GM12874 (cell line): ENCODE measurements around the gene BPIFB4.

Experiments
- TF ChIP-seq, protein P1 (sequence below): IDR thresholded peaks from 2 replicates; pipeline ENCODE4 v1.5.1; 2011; ENCODE audit warnings: low read depth, mild to moderate bottlenecking, control low read depth, low read length, moderate library complexity; ENCODE audit not compliant: insufficient read depth

BPIFB4 gene

DNA sequence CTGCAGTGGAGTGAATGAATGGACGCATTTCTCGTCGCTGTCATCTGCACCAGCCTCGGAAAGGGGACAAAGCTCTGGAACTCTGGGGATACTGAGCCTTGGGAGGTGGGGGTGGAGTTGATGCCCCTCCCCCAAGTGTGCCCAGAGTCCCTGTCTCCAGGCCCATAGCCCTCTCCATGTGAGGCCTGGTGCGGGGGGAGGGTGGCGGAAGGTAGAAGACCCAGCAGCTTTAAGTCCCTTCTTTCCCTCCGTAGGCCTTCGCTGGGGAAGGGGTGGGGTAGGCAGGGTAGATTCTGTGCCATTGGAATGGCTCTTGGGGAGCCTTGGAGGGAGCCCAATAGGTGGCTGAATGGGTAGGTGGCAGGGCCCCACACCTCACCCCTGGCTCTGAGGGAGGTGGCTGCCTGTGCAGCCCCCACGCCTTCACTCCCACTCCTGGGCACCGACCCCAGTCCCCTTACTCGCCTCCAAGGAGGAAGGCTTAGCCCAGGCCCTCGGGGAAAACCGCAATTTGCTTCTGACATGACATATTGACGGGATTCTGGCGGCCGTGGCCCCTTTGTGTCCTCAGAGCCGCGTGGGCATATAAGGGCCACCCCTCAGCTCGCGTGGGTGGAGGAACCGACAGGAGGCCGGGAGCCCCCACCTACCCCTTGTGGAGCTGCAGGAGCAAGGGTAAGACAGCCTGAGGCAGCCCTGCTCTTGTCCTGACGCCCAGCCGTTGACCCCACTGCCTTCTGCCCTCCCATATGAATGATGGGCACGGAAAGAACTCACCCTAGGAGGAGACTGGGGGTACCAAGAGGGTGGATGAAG is 25.9 kb upstream of the BPIFB4 start, which contains the start of gene BPIFB3:
BPIFB3 (plus strand) TSS at position 613 of the 816 bp plus-strand sequence. CDS start 1,533 bp downstream, outside the sequence.
- TF ChIP-seq, protein P1, sequence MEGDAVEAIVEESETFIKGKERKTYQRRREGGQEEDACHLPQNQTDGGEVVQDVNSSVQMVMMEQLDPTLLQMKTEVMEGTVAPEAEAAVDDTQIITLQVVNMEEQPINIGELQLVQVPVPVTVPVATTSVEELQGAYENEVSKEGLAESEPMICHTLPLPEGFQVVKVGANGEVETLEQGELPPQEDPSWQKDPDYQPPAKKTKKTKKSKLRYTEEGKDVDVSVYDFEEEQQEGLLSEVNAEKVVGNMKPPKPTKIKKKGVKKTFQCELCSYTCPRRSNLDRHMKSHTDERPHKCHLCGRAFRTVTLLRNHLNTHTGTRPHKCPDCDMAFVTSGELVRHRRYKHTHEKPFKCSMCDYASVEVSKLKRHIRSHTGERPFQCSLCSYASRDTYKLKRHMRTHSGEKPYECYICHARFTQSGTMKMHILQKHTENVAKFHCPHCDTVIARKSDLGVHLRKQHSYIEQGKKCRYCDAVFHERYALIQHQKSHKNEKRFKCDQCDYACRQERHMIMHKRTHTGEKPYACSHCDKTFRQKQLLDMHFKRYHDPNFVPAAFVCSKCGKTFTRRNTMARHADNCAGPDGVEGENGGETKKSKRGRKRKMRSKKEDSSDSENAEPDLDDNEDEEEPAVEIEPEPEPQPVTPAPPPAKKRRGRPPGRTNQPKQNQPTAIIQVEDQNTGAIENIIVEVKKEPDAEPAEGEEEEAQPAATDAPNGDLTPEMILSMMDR = no peak

DNA sequence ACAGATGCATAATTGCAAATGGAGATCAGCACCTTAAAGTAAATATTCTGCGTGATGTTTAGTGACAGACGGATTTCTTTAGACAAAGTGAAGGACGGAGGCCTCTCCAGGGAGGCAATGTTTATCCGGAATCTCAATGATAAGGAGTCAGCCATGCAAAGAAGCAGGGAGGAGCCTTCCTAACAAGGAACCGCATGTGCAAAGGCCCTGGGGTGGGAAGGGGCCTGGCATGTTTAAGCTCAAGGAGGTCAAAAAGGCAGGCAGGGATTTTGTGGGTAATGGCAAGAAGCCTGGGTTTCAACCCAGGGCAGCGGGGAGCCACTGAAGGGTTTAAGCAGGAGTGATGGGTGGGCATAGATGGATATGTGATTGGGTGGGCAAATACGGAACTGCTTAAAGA is 25.1 kb upstream of the BPIFB4 start:
- TF ChIP-seq, protein P1 = no peak

DNA sequence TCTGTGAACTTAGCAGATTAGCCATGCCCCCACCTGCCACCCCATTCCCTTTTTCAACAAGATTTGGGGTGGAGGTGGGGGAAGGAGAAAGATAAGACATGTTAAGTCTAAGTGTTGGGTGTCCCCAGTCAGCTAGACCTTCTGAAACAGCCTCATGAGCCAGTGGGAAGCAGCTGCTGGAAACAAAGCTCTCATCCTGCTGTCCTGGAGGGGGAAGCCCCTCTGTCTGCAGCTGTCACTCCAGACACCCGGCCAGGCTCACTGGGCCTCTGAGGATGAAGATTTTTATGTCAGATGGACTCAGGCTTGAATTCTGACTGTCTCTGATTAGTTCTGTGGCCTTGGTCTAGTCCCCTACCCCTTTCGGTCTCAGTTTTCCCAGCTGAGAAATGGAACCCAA is 24.7 kb upstream of the BPIFB4 start:
- TF ChIP-seq, protein P1 = no peak

DNA sequence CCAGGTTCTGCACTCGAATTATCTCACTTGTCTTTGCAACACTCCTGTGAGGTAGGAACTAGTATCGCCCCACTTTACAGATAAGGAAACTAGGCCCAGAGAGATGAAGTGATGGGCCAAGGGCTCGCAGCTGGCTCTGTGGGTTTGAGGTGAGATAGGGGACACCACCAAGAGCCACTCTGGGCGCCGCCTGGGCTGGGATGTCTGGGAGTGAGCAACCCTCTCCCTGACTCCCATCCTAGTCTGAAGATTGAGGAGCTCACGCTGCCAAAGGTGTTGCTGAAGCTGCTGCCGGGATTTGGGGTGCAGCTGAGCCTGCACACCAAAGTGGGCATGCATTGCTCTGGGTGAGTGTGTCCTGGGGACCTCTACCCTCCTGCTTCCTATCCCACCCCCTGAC is 20.3 kb upstream of the BPIFB4 start:
- TF ChIP-seq, protein P1 = no peak

DNA sequence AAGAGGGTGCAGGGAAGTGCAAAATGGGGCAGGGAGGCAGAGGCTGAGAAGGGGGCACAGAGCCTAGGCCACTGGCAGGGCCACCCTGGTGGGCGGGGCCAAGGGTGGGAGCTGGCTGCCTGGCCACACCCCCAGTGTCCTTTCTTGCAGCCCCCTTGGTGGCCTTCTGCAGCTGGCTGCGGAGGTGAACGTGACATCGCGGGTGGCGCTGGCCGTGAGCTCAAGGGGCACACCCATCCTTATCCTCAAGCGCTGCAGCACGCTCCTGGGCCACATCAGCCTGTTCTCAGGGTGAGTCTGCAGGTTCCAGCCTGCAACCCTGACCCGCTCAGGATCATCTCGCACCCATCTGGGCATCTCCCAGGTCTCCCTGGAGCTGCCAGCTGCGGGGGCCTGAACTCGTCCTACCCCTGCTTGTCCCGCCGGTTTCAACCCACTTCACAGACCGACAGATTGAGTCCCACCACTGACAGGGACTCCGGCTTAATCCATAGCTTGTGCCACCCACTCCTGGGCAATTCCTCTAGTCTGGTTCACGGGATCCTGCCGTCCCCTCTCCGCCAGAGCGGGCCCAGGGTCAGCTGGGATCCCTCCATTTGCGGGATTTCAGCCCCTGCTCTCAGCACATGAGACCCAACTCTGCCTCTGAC is 19.6 kb upstream of the BPIFB4 start:
- TF ChIP-seq, protein P1 = no peak

DNA sequence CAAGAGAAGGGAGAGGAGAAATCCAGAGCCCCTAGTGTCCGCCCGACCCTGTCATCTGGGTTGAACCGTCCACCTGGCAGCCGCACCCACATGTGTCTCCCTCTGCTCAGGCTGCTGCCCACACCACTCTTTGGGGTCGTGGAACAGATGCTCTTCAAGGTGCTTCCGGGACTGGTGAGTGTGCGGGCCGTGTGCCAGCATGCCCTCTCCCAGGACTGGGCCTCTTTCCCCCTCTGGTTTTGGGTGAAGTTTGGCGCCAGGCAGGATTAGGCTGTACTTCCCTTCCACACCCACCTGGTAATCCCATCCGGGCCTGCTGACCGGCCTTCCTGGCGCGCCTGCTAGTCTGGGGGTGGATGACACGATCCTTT is 17.8 kb upstream of the BPIFB4 start:
- TF ChIP-seq, protein P1 = no peak

DNA sequence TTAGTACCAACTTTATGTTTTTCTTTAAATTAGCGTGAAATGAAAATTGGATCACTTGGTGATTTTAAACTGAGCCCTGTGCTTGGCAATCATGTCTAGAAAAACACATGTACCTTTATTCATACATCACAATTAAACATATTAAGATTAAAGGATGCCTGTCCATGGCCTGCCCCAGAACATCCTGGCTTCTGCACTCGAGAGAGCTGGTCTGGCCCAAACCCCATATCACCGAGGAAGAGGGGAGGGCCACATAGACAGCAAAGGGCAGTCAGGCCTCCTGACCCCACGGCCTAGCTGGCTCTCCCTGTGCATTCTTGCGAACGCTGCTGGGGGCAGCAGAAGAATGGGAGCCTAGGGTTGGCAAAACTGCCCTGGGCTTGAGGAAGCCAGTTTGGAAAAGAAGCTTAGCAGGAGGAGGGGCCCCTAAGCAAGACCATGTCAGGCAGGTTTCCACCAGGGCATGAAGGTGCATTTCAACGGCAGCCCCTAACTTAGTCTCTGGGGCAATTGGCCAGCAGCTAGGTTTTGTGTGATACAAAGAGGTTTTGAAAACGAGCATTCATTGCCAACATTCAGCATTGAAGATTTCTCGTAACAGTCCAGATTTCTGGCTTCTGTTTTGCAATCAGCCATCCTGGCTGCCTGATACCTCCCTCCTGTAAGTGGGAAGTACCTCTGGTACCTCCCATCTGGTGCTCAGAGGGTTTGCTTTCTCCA is 17.2 kb upstream of the BPIFB4 start:
- TF ChIP-seq, protein P1 = no peak
